Kidney (tissue), 14 donors: ENCODE results near the gene HOXA2. TPM values are rescaled to one million over a fixed set of nuclear protein-coding genes. Genes with fewer than 3 reads are reported as not detected.

Source experiments
- DNase-seq, 5 donors: peaks; one replicate each; pipeline ENCODE4 v3.0.0-alpha.2; 2013 to 2020
- FAIRE-seq: peaks from 2 replicates; lab custom pipeline; 2012; peaks lifted over from hg19 to GRCh38; lab: Jason Lieb, UNC
- H3K27ac ChIP-seq, 2 donors: one replicate each; pipeline ENCODE4 v1.7.0; 2013; ENCODE audit warnings: low read depth in 2 of 2, low read length in 2 of 2, inconsistent platforms in 1 of 2
- H3K27me3 ChIP-seq: one replicate; pipeline ENCODE4 v1.7.1; 2013; ENCODE audit warnings: low read length, inconsistent platforms; ENCODE audit not compliant: control insufficient read depth, insufficient read depth
- H3K36me3 ChIP-seq, 3 donors: one replicate each; pipeline versions ENCODE4 v1.7.0 to v1.7.1; 2013; ENCODE audit warnings: low read length in 3 of 3, control low read depth in 1 of 3, inconsistent platforms in 1 of 3; ENCODE audit not compliant: insufficient read depth in 3 of 3, control insufficient read depth in 2 of 3
- H3K4me1 ChIP-seq, 3 donors: one replicate each; pipeline versions ENCODE4 v1.7.0 to v1.7.1; 2013; ENCODE audit warnings: low read length in 3 of 3, inconsistent platforms in 1 of 3, low read depth in 1 of 3; ENCODE audit not compliant: control insufficient read depth in 2 of 3, insufficient read depth in 2 of 3
- H3K4me3 ChIP-seq, 3 donors: one replicate each; pipeline versions ENCODE4 v1.7.0 to v1.8.1; 2013; ENCODE audit warnings: low read length in 3 of 3, control low read depth in 1 of 3, inconsistent platforms in 1 of 3
- H3K9ac ChIP-seq, 3 donors: one replicate each; pipeline versions ENCODE4 v1.7.0 to v1.7.1; 2013; ENCODE audit warnings: low read length in 3 of 3, control low read depth in 1 of 3, inconsistent platforms in 1 of 3
- H3K9me3 ChIP-seq, 3 donors: one replicate each; pipeline versions ENCODE4 v1.7.0 to v1.7.1; 2013; ENCODE audit warnings: low read length in 3 of 3, control low read depth in 1 of 3, inconsistent platforms in 1 of 3; ENCODE audit not compliant: control insufficient read depth in 2 of 3, insufficient read depth in 1 of 3
- CTCF ChIP-seq: IDR thresholded peaks from 3 replicates; pipeline ENCODE4 v1.5.1; 2012; ENCODE audit warnings: mild to moderate bottlenecking, moderate library complexity, borderline replicate concordance; ENCODE audit not compliant: insufficient read depth; ENCODE audit errors: extremely low read depth
- intact Hi-C: fragments of 100-400 bp; cut with DNase I; formaldehyde crosslinking; loops from one replicate; pipeline ENCODE4 v1.11.1; 2022
- polyA plus RNA-seq: library from polyadenylated mRNA; stranded (reverse); fragments of 350-450 nt; fragmentation: Illumina TruSeq; extraction: RNeasy Lipid Tissue Mini Kit (QIAGEN cat#74804); gene quantifications from one replicate; pipeline ENCODE4 v1.2.3, GENCODE V29; 2014; ENCODE audit warnings: low read depth, low replicate concordance; ENCODE audit not compliant: insufficient read depth
- total RNA-seq: library from RNA; stranded (reverse); fragmentation: NEBNext Ultra II Directional; extraction: Animal tissue kit (Norgen Biotek cat#: 25700); gene quantifications from one replicate; pipeline ENCODE4 v1.2.1, GENCODE V29; 2021
- donor health status: control.
- donor health status: control.
- donor health status: control.
- donor health status: control.
- donor health status: control.
- donor health status: DM: yes; HTN: yes; CAD: no.
- donor health status: Normal renal cell carcinoma (clear cell type).

The HOXA2 gene
- total and polyA plus RNA-seq, 2 donors from 2014 or later = 1.3 to 2.9 TPM

- H3K27ac ChIP-seq = peak overlapping the region; percentile 94 to 95
- FAIRE-seq = no peak
- no peaks in the 10 kb centered on the region for H3K9me3 ChIP-seq
- no peaks in the 10 kb centered on the region for H3K36me3 ChIP-seq
- peak; percentile 74 to 86 (median 83) for DNase-seq
- intact Hi-C loops = no loop called here
- TF ChIP-seq CTCF = no peak
- peak overlapping the region; percentile 70 to 96 (median 88) for H3K9ac ChIP-seq
- peaks cover 3 to 11% (median 7%) of the 10 kb centered on the region in 3 donors for H3K4me1 ChIP-seq
- peaks cover 5% of the 10 kb centered on the region for H3K27me3 ChIP-seq
- H3K4me3 ChIP-seq = peak overlapping the region; percentile 81 to 90 (median 83)
Observed at GRCh38 chr7:27096768-27097514, 5.5 kb downstream of the HOXA2 start.

- Histone ChIP-seq H3K27ac (peak within 1 kb of the TSS; percentile 94 to 95), H3K9ac (peak within 1 kb of the TSS; percentile 70 to 96 (median 88)), H3K36me3 (no peaks in the 10 kb centered on the region), H3K9me3 (no peaks in the 10 kb centered on the region), H3K4me1 (peaks cover 3 to 11% (median 7%) of the 10 kb centered on the region in 3 donors), H3K27me3 (peaks cover 5% of the 10 kb centered on the region), H3K4me3 (peak within 1 kb of the TSS; percentile 81 to 90 (median 83))
- FAIRE-seq (no peak), DNase-seq (peak; percentile 95 to 97 (median 96))
- no peak for TF ChIP-seq CTCF
- intact Hi-C loops = no loop called here
Observed at GRCh38 chr7:27095897-27096767, 6.4 kb downstream of the HOXA2 start, which contains the start of gene HOXA1. Gene HOXA1, minus strand, starts transcription at chr7:27096000. Its CDS starts 88 bp downstream, at chr7:27095912.

GRCh38 chr7:27095050-27095896, 7.2 kb downstream of the HOXA2 start:
- FAIRE-seq = no peak
- DNase-seq = peak in 3 of 5 donors; percentile 54 to 66 (median 64)
- H3K36me3 ChIP-seq = no peaks in the 10 kb centered on the region
- peak overlapping the region in 1 of 2 donors; percentile 35 for H3K27ac ChIP-seq
- H3K4me1 ChIP-seq = peaks cover 3 to 9% (median 4%) of the 10 kb centered on the region in 3 donors
- H3K9ac ChIP-seq = peak overlapping the region in 2 of 3 donors; percentile 20 to 61
- peak overlapping the region; percentile 81 to 83 (median 81) for H3K4me3 ChIP-seq
- TF ChIP-seq CTCF = no peak
- peaks cover 5% of the 10 kb centered on the region for H3K27me3 ChIP-seq
- no peaks in the 10 kb centered on the region for H3K9me3 ChIP-seq
- intact Hi-C loops = no loop called here
